CD4-positive, alpha-beta T cell treated with Interleukin-1 beta for 1 hour (primary cell): ENCODE results near the gene EP400.
"Not testable (repeated sequence)": the region's sequence is repeated elsewhere in the genome, so short reads cannot be mapped to it uniquely, and the experiment has no call there.

Experiments used
- DNase-seq, 2 donors: peaks; one replicate each; pipeline ENCODE4 v3.0.0-alpha.2; 2020 to 2022

EP400 gene

GRCh38 chr12:132100306-132101065 lies 150.7 kb downstream of the EP400 start:
- DNase-seq: no peak

DNA sequence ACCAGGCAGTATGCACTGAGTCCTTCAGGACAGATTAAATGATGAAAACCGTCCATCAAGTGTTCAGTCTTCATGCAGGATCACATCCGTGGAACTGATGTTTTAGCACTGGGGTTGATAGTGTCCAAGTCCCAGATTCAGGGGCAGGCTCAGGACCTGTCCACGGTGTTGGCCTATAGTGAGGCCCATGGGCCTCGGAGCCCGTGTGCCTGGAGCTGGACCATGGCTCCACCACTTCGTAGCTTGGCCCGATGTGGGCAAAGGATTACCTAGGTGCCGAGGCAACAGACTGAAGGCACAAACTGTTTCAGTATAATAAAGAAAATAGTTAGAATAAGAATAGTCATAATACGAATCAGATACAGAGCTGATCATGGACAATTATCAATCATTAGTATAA lies 152.6 kb downstream of the EP400 start:
- no peak for DNase-seq

GRCh38 chr12:132103072-132103471 lies 153.3 kb downstream of the EP400 start:
- DNase-seq: not testable (repeated sequence)

- no peak for DNase-seq
Observed at GRCh38 chr12:132103542-132104308, 154.0 kb downstream of the EP400 start.

DNA sequence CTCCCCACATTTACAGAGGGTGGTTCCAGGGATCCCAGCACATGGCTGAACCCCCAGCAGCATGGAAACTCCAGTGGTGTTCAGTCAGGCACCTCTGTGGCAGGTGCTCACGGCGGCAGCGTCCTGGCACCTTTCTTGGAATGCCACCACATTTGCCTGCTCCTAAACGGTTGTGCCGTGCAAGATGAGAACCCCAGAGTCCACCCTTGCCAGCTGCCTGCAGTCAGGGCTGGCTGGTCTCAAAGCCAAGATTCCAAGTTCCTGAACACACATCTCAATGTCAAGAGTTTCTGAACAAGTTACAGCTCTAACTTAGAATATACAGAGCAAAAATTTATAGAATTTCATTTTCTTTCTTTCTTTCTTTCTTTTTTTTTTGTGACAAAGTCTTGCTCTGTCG lies 155.7 kb downstream of the EP400 start:
- DNase-seq: no peak

DNA sequence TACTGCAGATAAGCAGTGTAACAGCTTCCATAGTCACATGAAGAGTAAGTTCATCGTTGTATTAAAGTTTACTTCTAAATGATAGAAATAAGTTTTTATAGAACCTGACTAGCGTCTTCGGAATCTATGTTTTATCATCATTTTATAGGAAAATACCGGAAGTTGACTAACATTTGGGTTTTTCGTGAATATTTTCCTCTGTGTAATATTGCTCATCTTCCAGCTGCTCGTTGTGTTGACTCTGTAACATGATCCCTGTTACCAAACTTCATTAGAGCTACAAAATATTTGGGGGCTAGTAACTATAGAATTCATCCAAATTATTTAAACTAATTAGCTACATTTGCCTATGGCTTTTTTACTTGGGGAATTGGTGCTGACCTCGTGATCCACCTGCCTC lies 157.2 kb downstream of the EP400 start:
- DNase-seq: no peak

DNA sequence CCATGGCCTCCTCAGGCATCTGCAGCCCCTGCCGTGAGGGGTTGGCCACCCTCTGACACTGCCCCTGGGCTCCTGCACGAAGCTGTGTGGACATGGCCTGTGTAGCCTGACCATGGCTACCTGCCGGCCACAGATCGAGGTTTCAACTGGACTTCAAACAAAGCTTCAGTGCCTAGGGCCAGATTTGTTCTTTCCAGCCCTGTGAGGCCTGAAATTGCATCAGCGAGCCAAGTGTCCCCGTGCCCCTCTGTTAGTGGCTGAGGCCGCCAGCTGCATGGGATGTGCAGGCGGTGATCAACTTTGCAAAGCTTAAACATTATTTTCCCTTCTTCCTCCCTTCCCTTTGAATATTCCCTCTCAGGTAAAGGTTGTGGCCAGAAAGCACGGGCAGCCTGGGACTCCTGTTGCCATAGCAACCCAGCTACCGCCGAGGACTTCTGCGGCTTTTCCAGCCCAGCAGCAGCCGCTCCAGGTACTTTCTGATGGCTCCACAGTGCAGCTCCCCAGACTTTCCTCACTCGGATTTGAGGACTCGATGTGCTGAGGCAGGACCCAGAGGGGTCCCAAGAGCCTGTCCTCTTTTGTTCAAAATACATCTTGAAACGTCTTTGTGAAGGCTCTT lies 158.6 kb downstream of the EP400 start:
- no peak for DNase-seq

DNA sequence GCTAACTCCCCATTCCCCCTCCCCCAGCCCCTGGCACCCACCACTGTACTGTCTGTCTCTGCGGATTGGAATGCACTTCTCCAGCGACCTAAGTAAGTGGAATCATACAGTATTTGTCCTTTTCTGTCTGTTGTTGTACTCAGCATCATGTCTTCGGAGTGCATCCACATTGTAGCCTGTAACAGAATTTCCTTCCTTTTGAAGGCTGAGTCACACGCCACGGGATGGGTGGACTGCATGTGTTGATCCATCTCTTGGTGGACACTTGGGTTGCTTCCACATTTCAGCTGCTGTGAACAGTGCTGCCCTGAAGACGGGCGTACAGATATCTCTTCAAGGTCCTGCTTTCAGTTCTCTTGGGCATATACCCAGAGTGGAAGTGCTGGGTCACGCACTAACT lies 160.0 kb downstream of the EP400 start:
- no peak for DNase-seq

DNA sequence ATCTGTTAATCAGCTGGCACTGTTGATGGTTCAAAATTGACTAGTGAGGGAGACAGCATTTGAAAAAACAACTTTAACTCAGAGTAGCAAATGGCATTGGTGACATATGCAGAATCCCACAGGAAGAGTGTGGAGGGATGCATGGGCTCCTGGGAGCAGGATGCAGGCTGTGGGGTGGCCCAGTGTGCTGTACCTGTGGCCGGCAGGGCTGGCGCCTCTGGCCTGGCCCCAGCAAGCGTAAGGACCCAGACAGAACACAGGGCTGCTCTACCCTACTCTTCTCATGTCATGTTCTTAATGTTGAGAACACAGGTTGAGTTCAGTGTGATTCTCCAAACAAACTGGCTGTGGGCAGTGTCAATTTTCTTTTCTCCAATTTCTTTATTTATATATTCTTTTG lies 160.9 kb downstream of the EP400 start:
- no peak for DNase-seq

- DNase-seq: no peak
Observed at GRCh38 chr12:132111654-132112304, 162.0 kb downstream of the EP400 start.

- no peak for DNase-seq
Observed at GRCh38 chr12:132114667-132115066, 164.9 kb downstream of the EP400 start.

- DNase-seq: no peak
Observed at GRCh38 chr12:132115500-132115899, 165.8 kb downstream of the EP400 start.

GRCh38 chr12:132116709-132117557 lies 167.2 kb downstream of the EP400 start:
- DNase-seq: no peak

DNA sequence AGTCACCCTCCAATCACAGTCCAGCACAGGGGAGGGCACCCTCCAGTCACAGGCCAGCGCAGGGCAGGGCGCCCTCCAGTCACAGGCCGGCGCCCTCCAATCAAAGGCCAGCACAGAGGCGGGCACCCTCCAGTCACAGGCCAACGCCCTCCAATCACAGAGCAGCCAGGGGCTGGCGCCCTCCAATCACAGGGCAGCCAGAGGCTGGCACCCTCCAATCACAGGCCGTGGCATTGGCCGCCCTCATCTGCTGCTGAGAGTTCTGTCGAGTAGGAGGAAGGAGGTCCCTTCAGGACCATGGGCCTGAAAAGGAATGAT lies 167.8 kb downstream of the EP400 start:
- DNase-seq: no peak

- no peak for DNase-seq
Observed at GRCh38 chr12:132118876-132119275, 169.1 kb downstream of the EP400 start.

DNA sequence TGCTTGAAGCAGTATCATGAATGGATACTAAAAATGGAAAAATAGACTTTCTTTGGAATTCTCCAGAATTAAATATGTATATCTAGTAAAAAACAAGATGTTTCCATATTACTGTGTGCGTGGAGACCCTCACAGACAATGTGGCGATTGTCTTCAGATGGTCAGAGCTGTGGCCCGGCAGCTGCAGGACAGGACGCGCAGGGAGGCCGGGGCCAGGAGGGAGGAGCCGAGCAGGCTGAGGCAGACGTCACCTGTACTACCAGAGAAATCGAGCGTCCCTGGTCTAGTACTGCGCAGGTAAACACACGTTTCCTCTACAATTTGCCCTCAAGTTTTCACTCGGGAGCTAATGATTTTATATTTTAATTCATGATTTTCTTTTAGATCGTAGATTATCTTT lies 171.5 kb downstream of the EP400 start:
- no peak for DNase-seq

DNA sequence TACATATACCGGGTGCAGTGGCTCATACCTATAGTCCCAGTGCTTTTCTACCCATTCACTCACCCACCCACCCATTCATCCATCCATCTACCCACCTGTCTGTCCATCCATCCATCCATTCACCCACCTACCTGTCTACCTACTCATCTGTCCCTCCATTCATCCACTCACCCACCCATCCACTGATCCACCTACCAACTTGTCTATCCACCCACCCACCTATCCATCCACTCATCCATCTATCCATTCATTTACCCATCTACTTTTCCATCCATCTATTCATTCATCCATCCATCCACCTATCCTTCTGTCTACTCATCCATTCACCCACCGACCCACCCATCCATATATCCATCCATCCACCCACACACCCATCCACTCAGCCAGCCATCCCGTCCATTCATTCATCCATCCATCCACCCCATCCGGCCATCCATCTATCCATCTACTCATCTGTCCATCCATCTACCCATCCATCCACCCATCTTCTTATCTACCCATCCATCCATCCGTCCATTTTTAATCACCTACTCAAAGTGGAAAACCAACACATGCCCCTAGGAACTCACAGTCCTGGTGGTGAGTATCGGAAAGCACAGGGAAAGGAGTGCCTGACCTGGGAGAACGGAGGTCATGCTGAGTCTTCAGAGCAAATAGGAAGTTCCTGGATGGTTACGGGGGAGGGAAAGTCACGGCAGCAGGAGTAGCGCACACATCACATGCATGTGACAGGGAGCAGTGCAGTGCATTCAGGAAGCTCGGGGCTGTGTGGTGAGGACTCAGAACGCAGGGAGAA lies 174.4 kb downstream of the EP400 start:
- no peak for DNase-seq

GRCh38 chr12:132124766-132125425 lies 175.2 kb downstream of the EP400 start:
- DNase-seq: no peak

DNA sequence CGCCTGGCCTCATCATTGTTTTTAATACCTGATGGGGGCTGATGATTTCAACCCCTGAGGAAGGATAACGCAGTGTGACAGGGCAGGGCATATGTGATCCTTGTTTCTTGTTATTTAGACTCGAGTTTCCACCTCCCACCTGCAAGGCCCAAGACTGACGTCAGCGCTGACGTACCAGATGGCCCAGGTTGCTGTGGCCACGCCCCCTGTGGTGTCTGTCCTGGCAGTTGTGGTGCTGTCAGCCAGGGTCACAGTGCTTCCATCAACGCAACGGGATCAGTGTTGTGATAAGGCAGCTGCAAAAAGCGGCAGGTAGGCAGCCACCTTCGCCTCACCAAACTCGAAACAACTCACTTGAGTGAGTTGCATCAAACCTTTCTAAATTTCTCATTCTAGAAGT lies 176.0 kb downstream of the EP400 start:
- DNase-seq: no peak

- no peak for DNase-seq
Observed at GRCh38 chr12:132127041-132127440, 177.3 kb downstream of the EP400 start.

GRCh38 chr12:132129007-132129406 lies 179.3 kb downstream of the EP400 start:
- no peak for DNase-seq
